NCI-H2171 treated with DMSO at 0.1 percent for 48 hours (cell line): ENCODE results near the gene PRPF6.

Source experiments
- DNase-seq: peaks from one replicate; lab custom pipeline; 2025; lab: John Stamatoyannopoulos, UW

The PRPF6 gene

GRCh38 chr20:64077541-64077875 lies 96.6 kb downstream of the PRPF6 start:
- no peak for DNase-seq

- no peak for DNase-seq
Measured at GRCh38 chr20:64077876-64078551, 97.1 kb downstream of the PRPF6 start.

- DNase-seq, result no peak
Measured at GRCh38 chr20:64078934-64079272, 98.0 kb downstream of the PRPF6 start.

- peak; percentile 57 for DNase-seq
Measured at GRCh38 chr20:64079273-64080012, 98.5 kb downstream of the PRPF6 start, which contains the start of gene RGS19. Gene RGS19, minus strand, starts transcription at chr20:64079518. Its CDS starts 2,632 bp downstream, at chr20:64076886.

GRCh38 chr20:64080013-64080812 lies 99.3 kb downstream of the PRPF6 start, which contains the start of gene OPRL1:
Gene OPRL1, plus strand, starts transcription at chr20:64080082. Its CDS starts 12,639 bp downstream, at chr20:64092721.
- no peak for DNase-seq

- no peak for DNase-seq
Measured at GRCh38 chr20:64080813-64081623, 100.1 kb downstream of the PRPF6 start.

GRCh38 chr20:64081624-64081964 lies 100.7 kb downstream of the PRPF6 start:
- no peak for DNase-seq

- no peak for DNase-seq
Measured at GRCh38 chr20:64082126-64082731, 101.3 kb downstream of the PRPF6 start.
